GM12872 (cell line): ENCODE data around the gene EXTL1.

Source experiments
- TF ChIP-seq, protein P1 (sequence below): IDR thresholded peaks from 3 replicates; pipeline ENCODE4 v1.5.1; 2011; ENCODE audit warnings: low read depth, mild to moderate bottlenecking, low read length, moderate library complexity; ENCODE audit not compliant: insufficient read depth

Gene EXTL1

DNA sequence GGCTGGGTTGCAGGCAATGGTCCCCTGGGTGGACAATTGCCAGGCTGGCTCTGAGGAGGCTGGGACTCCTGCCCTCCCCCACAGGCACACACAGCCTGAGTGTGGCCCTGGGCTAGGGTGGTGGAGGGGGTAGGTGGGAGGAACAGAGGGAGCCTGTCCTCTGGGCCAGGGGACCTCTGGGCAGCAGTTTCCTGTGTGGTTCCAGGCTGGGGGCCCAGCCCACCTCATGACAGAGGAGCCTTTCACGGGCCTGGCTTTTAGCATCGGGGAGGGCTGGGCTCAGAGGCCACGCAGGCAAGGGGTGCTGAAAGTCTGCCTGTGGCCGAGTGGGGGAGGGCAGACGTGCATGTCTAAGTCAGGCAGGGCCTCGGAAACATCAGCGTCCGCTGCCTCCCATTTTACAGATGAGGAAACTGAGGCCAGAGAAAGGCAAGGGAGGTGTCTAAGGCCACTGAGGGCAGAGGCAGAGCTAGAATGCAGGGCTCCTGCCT is 7.0 kb downstream of the EXTL1 start:
- TF ChIP-seq, protein P1, sequence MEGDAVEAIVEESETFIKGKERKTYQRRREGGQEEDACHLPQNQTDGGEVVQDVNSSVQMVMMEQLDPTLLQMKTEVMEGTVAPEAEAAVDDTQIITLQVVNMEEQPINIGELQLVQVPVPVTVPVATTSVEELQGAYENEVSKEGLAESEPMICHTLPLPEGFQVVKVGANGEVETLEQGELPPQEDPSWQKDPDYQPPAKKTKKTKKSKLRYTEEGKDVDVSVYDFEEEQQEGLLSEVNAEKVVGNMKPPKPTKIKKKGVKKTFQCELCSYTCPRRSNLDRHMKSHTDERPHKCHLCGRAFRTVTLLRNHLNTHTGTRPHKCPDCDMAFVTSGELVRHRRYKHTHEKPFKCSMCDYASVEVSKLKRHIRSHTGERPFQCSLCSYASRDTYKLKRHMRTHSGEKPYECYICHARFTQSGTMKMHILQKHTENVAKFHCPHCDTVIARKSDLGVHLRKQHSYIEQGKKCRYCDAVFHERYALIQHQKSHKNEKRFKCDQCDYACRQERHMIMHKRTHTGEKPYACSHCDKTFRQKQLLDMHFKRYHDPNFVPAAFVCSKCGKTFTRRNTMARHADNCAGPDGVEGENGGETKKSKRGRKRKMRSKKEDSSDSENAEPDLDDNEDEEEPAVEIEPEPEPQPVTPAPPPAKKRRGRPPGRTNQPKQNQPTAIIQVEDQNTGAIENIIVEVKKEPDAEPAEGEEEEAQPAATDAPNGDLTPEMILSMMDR, result no peak

DNA sequence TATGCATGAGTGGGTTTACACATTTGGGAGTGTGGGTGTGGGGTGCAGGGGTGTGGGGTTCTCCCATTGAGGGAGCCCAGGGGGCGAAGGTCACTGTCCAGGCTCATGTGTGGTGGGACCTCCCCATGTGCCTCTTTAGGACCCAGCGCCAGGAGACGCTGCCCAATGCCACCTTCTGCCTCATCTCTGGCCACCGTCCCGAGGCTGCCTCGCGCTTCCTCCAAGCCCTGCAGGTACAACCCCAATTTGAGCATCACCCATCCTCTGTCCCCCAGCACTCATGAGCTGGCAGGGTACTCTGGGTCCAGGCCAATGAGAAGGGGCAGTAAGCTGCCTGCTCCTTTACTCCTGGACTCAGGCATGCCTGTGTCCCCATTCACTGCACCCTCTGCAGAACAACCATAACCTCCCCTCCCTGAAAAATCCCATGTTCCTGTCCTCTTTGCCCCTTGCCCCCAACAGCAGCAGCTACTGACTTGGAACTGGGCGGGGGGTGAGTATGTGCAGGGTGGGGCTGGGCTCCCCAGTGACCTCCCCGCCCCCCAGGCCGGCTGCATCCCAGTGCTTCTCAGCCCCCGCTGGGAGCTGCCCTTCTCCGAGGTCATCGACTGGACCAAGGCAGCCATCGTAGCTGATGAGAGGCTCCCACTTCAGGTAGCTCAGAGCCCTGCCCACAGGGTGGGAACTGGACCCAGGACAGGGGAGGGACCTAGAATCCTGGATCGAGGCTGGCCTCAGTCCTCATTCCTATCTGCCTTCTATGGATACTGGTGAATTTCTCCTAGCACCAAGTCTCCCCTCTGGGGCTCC is 7.7 kb downstream of the EXTL1 start:
- TF ChIP-seq, protein P1, result no peak

DNA sequence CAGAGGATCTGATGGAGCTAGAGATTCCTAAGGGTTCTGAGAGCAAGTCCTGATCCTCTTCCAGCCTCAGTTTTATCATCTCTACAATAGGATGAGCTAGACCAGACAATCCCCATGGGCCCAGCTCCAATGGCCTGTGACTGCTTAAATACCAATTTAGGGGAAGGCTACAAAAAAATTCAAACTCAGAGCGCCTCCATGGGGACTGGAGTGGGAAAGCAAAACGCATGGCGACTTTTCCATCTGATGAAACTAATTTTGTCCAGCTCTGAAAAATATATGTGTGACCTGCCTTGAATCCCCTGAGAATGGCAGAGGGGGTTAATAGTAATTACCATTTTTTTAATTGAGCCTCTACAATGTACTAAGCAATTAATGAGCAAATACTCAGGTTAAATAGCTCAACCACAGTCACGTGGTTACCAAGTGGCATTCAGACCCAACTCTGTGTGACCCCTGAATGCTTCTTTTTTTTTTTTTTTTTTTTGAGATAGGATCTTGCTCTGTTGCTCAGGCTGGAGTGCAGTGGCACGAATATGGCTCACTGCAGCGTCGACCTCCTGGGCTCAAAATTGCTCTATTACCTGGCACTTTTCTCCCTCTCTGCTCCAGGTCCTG is 8.4 kb downstream of the EXTL1 start:
- TF ChIP-seq, protein P1, result no peak

DNA sequence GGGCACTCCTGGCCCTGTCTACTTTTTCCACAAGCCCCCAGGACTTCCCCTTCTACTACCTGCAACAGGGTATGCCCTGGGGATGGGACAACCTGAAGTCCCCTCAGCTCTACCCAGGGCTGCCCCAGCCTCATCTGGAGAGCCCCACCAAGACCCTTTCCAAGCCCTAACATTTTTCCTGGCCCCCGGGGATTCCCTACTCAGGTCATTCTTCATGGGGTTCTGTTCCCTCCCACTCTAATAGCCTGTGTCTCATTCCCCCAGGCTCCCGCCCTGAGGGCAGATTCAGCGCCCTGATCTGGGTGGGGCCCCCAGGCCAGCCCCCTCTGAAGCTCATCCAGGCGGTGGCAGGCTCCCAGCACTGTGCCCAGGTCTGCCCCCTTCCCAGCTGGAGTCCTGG is 9.6 kb downstream of the EXTL1 start:
- TF ChIP-seq, protein P1, result no peak

DNA sequence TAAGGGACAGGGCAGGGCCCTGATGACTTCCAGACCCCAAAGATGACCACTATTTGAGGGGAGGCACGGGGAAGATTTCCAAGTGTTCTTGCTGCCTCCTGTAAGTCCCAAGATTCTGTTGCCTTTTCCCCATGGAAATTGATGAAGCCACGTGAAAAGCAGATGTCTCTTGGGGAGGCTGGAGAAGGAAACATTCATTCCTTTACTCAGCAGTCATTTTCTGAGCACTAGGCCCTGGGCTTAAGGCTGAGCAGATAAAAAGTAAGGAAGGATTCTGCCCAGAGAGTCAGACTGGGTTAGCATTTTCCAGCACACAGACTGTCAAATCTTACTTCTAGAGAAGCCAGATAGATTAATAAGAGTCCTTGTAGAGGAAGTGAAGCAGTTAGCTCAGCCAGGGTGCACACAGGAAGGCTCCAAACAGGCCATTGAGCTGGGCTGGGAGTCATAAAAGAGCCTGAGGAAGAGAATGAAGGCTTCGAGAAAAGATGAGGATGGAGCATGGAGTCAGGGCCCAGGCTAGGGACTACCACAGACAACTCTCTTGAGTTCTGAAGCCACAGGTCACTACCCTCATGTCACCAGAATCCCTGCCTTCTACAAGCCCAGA is 10.1 kb downstream of the EXTL1 start:
- TF ChIP-seq, protein P1, result no peak

DNA sequence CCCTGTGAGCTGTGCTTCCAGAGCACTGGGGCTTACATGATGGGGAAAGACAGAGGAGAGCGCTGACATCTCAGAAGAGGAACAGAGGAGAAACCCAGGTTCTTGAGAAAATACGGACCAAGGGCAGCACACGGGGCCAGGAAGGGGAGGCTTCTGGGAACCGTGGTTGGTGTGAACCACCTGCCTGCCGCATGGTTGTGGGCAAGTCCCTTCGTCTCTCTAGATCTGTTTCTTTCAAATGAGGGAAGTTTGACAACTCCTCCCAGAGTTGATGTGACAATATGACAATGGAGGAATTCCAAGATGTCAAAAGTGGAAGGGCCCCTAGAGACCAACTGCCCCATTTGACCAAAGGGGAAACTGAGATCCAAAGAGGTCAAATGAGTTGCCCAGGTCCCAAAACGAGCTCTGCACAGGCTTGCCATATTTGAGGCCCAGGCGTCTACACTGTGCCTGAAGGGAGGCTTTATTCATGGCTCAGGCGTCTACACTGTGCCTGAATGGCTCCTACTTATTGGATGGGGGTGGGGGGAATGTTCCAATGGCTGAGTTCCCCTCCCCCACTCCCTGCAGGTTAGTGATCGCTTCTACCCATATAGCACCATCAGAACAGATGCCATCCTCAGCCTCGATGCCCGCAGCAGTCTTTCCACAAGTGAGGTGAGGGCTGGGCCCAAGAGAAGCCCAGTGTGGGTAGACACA is 11.2 kb downstream of the EXTL1 start:
- TF ChIP-seq, protein P1, result no peak
